Fibroblast of lung (primary cell): Measurements from ENCODE around the gene FAM83E.

ENCODE experiments used
- EZH2 ChIP-seq: IDR thresholded peaks from 2 replicates; pipeline ENCODE4 v1.5.1; 2012; ENCODE audit warnings: low read length, control low read depth, mild to moderate bottlenecking; ENCODE audit errors: missing control alignments
- TF ChIP-seq, protein P1 (sequence below), 2 donors: IDR thresholded peaks in 1 of 2; conservative IDR thresholded peaks in 1 of 2; 1 replicate in 1 of 2; 2 replicates in 1 of 2; pipeline ENCODE4 v1.5.1; 2011 to 2012; ENCODE audit warnings: low read length in 2 of 2, control low read depth in 1 of 2, inconsistent platforms in 1 of 2, low read depth in 1 of 2, mild to moderate bottlenecking in 1 of 2

DNA sequence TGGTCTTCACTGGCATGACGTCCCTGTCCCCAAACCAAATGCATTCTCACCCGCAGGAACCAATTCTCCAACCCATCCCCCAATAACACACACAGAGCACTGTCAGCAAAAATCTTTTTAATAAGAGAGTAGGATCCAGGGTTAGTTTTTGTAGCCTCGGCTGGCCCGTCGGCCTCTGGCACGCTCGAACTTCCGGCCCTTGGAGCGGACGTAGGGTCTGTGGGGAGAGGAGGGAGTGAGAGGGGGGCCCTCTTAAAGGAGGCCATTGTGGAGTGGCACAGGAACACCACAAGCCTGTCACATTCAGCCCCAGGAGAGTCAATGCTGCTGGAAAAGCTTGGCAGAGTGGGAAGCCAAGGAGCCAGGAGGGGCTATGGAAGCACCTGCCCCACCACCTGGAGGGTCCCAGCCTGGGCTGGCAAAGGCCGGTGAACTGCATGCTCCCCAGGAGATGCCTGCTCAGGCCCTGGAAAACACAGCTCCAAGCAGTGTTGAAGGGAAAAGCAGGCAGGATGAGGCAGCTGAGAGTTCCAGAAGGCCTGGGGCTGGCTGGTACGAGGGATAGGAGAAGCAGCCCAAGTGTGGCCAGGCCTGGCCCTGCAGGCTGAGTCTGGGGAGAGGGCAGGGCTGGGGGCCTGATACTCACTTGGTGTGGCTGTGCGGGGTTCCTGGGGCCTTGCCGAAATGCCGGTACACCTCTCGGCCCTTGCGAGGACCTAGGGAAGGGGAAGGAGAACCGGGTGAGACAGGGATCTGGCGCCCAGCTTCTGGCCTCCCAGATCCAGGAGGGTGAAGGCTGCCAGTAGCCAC is 560 bp upstream of the FAM83E start:
- no peak for TF ChIP-seq EZH2
- TF ChIP-seq, protein P1, sequence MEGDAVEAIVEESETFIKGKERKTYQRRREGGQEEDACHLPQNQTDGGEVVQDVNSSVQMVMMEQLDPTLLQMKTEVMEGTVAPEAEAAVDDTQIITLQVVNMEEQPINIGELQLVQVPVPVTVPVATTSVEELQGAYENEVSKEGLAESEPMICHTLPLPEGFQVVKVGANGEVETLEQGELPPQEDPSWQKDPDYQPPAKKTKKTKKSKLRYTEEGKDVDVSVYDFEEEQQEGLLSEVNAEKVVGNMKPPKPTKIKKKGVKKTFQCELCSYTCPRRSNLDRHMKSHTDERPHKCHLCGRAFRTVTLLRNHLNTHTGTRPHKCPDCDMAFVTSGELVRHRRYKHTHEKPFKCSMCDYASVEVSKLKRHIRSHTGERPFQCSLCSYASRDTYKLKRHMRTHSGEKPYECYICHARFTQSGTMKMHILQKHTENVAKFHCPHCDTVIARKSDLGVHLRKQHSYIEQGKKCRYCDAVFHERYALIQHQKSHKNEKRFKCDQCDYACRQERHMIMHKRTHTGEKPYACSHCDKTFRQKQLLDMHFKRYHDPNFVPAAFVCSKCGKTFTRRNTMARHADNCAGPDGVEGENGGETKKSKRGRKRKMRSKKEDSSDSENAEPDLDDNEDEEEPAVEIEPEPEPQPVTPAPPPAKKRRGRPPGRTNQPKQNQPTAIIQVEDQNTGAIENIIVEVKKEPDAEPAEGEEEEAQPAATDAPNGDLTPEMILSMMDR (conservative IDR thresholded peaks at IDR 0.05 in 1 of 2, IDR thresholded peaks at IDR 0.05 in 1 of 2; ENCODE audit: low read depth in 1 of 2, low read length in 2 of 2) = no peak
